Measurements from ENCODE around the gene SUPT5H. TPM values are rescaled to one million over a fixed set of nuclear protein-coding genes. Genes with fewer than 3 reads are reported as not detected.
"Not testable (repeated sequence)": the region's sequence is repeated elsewhere in the genome, so short reads cannot be mapped to it uniquely, and the experiment has no call there.

The SUPT5H gene
- total RNA-seq, 1 experiment from 2014 or later: 84.8 TPM

DNA sequence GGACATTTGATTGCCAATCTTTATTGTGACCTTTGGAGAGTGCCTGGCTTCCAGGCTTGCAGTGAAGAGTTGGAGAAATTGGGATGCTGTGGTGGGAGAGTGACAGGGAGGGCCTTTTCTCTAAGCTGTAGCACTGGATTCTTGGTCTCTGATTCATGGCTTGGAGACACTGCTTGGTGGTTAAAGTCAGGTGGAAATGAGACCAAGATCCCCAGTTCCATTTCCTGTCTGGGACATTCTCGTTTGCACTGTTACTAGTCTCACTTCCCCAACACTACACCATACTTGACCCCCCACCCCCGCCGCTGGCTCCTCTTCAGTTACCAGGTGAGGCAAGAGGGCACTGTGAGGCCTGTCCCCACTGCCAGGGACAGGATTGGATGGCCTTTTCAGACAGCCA is 2.9 kb downstream of the SUPT5H start:
- DNase-seq (ENCODE audit: low spot score): no peak
- in situ Hi-C loops (cut with HindIII; ENCODE audit: low sequenced_read_pairs): no loop called here

DNA sequence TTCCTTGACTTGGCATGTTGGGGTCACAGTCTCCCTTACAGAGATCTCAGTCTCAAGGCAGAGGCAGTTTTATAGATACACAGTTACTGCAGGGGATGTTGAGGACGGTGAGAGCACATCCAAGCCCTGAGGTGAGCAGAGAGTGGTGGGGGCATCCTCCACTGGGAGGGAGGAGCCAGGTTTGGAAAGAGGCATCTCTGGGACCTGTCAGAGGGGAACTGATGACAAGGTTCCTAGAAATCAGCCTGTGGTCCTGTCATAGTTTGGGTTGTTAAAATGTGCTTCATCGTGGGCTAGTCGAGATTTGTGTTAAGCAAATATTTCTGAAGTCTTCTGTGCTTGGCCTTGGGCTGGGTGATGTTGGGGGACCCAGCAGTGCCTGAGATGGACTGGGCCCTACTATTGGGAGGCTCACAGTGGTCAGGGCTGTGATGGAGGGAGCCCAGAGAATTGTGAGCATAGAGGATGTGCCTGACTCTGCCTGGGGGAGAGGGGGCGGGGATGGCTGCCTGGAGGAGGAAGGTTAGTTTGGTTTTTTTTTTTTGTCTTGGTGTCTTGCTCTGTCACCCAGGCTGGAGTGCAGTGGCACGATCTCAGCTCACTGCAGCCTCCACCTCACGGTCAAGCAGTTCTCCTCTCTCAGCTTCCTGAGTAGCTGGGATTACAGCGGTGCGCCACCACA is 3.9 kb downstream of the SUPT5H start:
- DNase-seq (ENCODE audit: low spot score): no peak
- in situ Hi-C loops (cut with HindIII; ENCODE audit: low sequenced_read_pairs): no loop called here

DNA sequence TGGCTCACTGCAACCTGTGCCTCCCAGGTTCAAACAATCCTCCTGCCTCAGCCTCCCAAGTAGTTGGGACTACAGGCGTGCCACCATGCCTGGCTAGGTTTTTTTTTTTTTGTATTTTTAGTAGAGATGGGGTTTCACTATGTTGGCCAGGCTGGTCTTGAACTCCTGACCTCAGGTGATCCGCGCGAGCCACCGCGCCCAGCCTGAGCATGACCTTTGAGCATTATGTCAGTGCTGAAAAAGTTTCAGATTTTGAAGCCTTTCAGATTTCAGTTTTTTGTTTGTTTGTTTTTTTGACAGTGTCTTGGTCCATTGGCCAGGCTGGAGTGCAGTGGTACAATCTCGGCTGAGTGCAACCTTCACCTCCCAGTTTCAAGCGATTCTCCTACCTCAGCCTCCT is 5.9 kb downstream of the SUPT5H start:
- in situ Hi-C loops (cut with HindIII; ENCODE audit: low sequenced_read_pairs); DNase-seq (ENCODE audit: low spot score): not testable (repeated sequence)

DNA sequence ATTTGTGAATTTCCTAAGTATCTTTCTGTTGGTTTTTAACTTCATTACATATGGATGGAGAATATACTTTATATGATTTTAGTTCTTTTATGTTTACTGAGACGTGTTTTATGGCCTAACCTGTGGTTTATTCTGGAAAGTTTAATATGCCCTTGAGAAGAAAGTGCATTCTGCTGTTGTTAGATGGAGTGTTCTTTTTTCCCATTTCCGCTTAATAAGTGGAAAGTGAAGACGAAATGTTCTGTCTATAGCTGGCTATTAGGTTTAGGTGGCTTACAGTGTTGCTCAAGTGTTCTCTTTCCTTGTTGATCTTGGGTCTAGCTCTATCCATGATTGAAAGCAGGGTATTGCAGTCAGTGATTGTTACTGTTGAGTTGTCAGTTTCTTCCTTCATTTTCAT is 18.0 kb downstream of the SUPT5H start:
- no peak for DNase-seq (ENCODE audit: low spot score)
- in situ Hi-C loops (cut with HindIII; ENCODE audit: low sequenced_read_pairs): no loop called here

DNA sequence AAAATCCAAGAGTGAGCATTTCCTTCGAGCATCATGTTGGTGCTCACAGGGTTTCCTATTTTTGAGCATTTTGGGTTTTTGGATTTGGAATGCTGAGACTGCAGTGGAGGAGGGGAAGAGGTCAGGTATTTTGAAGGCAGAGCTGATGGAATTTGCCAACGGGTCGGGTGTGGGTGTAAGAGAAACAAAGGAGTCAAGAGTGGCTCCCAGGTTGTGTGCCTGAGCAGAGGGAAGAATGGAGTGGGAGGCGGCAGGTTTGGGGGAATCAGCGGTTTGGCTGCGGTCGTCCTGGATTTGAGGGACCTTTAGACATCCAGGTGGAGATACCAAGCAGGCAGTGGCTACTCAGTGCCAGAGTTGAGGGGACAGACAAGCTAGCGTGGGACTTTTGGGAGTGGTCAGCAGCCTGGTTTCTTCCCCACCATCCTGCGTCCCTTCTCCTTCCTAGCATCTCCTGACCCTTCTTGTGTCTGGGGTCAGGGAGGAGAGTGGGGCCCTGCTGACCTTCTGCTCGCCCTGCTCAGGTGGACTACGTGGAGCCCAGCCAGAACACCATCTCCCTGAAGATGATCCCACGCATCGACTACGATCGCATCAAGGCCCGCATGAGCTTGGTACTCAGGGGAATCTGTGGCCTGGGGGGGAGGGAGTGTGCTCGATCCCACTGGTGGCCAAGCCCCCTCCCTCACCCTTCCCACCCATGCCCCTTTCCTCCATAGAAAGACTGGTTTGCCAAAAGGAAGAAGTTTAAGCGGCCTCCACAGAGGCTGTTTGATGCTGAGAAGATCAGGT is 20.8 kb downstream of the SUPT5H start:
- in situ Hi-C loops (cut with HindIII; ENCODE audit: low sequenced_read_pairs): no loop called here
- no peak for DNase-seq (ENCODE audit: low spot score)

DNA sequence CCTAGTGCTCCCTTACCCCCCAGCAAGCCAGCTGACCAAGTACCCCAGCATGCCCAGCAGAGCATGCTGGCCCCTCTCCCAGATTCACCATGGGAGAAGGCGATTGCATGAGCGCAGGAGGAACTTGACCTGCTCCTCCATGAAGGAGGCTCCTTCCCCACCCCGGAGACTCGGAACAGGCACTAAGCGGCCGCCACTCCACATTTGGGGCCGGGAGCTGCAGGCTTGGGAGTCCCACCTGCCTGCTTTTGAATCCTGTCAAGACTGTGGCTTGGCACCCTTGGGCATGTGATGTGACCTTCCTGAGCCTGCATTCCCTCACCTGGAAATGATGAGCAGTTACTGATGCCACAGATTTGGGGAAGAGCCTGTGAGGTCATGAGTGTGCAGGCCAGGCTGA is 22.6 kb downstream of the SUPT5H start:
- no peak for DNase-seq (ENCODE audit: low spot score)

DNA sequence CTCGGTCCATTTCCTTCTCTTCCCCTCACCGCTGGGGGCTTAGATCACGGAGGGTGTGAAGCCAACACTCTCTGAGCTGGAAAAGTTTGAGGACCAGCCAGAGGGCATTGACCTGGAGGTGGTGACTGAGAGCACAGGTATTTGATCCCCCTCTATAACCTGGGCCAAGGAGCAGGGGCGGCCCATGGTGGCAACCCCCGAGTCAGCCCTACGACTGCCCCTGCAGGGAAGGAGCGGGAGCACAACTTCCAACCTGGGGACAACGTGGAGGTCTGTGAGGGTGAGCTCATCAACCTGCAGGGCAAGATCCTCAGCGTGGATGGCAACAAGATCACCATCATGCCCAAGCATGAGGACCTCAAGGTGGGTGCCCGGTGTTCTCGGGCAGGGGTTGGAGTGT is 23.7 kb downstream of the SUPT5H start:
- in situ Hi-C loops (cut with HindIII; ENCODE audit: low sequenced_read_pairs): no loop called here
- no peak for DNase-seq (ENCODE audit: low spot score)

More for the DNA sequence above, 22.6 kb downstream of the SUPT5H start:
- in situ Hi-C loops (cut with HindIII; ENCODE audit: low sequenced_read_pairs): no loop called here

DNA sequence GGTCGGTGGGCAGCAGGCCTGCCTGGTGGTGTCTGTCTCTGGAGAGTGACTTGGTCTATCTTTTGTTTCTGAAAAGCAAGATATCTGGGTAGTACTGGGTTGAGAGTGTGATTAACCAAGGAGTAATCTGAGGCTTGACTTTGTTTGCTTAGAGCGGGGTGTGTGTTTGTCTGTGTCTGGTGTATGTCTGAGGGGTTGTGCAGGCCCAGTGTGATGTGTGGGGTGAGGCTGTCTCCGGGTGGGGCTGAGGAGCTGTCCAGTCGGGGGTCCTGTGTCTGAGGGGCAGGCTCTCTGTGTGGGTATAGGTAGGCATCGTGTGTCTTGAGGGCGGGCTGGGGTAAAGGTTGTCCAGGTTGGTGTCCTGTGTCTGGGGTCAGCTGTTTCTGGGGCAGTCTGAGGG is 24.2 kb downstream of the SUPT5H start:
- in situ Hi-C loops (cut with HindIII; ENCODE audit: low sequenced_read_pairs): no loop called here
- no peak for DNase-seq (ENCODE audit: low spot score)

DNA sequence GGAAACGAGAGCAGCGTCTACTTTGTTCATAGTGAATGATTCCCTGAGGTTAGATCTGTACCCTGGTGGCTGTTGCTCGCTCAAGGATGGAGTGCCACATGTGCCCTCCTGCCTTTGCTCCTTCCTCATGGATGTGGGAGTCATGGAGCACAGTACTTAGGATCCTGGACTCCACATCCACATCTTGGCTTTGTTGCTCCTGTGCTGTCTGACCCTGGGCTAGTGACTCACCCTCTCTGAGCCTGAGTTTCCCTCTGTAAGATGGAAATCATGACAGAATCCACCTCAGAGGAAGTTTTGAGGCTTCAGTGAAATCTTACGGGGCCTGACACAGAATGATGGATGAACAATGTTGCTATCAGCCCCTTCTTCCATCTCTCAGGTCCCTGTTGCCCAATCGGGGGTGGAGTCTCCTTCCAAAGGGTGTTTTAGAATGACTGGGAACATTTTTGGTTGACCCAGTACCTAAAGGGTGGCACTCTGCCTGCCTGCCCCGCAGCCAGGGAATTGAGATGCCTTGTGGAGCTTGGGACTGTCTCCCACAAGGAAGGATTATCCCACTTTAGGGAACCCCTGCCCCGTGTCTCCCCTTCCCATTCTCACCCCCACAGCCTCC is 25.4 kb downstream of the SUPT5H start:
- no peak for DNase-seq (ENCODE audit: low spot score)
- in situ Hi-C loops (cut with HindIII; ENCODE audit: low sequenced_read_pairs): no loop called here

DNA sequence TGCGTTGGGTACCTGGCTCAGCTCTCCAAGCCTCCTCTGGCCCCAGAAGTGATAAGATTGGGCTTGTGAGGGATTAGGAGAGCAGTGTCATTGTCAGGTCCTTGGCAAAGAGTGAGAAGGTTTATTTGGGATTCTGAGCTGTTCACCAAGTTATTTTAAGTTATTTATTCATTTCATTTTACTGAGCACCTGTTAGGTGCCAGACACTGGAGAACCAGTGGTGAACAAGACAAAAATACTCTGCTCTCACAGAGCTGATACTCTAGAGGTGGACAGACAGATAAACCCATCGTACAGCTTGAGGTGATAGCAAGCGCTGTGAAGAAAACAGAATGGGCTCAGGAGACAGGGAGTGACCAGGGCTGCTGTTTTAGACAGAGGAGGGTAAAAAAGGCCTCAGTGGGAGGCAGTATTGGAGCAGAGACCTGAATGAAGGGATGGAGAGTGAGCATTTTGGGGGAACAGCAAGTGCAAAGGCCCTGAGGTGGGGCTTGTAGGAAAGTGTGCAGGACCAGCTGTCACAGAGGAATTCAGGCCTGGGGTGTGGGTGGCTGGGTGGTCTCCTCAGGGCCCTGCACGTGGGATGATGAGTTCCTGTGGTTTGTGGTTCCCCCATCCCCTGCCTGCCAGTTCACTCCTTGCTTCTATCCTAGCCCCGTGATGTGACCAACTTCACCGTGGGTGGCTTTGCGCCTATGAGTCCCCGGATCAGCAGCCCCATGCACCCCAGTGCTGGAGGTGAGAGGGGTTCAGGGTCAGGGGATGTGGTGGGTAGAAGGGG is 26.6 kb downstream of the SUPT5H start:
- in situ Hi-C loops (cut with HindIII; ENCODE audit: low sequenced_read_pairs): no loop called here
- DNase-seq (ENCODE audit: low spot score): no peak

DNA sequence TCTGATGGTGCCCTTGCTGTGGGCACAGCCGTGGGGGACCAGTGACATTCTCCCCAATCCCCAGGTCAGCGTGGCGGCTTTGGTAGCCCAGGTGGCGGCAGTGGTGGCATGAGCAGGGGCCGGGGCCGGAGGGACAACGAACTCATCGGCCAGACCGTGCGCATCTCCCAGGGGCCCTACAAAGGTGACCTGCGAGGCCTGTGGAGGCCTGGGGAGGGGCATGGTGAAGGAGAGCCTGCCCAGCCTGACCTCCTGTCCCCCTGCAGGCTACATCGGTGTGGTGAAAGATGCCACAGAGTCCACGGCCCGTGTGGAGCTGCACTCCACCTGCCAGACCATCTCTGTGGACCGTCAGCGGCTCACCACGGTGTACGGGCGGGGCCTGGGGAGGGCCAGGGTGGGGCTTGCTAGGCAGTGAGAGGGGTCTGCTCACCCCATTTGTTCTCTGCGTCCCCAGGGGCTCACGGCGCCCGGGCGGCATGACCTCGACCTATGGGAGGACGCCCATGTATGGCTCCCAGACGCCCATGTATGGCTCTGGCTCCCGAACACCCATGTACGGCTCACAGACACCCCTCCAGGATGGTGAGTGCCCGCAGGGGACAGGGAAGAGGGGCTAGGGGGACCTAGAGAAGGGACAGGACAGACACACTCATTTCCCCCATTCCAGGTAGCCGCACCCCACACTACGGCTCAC is 27.5 kb downstream of the SUPT5H start:
- DNase-seq (ENCODE audit: low spot score): no peak
- in situ Hi-C loops (cut with HindIII; ENCODE audit: low sequenced_read_pairs): no loop called here

DNA sequence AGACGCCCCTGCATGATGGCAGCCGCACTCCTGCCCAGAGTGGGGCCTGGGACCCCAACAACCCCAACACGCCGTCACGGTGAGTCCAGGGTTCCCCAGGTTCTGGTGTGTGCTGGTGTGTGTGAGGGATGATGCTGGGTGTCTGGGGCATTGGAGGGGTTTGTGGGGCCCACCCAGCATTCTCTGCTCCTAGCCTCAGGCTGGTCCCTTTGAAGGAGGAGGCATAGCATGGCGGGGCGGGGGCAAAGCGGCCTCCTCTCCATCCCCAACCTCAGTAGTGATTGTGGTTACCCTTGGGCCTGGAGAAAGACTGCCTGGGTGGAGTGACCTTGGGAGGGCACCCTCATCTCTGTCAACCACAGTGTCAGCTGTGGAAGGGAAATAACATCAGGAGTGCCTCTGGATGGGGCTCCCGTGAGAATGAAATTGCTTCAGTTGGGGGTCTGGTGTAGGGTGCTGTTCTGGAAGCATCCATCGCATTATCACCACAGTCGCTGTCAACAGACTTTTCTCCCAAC is 28.1 kb downstream of the SUPT5H start:
- in situ Hi-C loops (cut with HindIII; ENCODE audit: low sequenced_read_pairs): no loop called here

DNA sequence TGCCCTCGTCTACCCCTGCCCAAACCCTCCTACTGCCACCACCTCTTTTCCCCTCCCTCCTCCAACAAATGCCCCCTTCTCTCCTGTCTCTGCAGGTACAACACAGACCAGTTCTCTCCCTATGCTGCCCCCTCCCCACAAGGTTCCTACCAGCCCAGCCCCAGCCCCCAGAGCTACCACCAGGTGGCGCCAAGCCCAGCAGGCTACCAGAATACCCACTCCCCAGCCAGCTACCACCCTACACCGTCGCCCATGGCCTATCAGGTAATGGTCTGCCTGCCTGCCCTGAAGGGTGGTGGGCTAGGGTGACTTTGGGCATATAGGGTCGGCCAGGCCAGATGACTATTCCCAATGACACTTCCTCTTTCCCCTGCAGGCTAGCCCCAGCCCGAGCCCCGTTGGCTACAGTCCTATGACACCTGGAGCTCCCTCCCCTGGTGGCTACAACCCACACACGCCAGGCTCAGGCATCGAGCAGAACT is 28.8 kb downstream of the SUPT5H start:
- in situ Hi-C loops (cut with HindIII; ENCODE audit: low sequenced_read_pairs): no loop called here
- peak; percentile 29 for DNase-seq (ENCODE audit: low spot score)

More for the DNA sequence above, 28.1 kb downstream of the SUPT5H start:
- no peak for DNase-seq (ENCODE audit: low spot score)

DNA sequence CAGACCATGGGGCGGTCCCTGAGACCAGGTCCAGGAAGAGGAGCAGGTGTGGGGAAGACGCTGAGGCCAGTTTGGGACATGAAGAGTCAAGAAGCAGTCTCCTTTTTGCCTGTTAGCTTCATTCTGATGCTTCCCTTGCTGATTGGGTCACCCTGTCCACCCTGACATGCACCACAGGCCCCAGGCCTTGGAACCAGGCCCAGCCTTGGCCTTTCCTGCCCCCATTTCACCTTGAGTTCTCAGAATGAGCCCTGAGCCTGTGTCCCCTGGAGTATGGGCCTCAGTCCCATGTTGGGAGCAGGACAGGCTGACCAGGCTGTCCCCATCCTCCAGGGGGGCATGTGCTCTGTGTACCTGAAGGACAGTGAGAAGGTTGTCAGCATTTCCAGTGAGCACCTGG is 30.4 kb downstream of the SUPT5H start:
- DNase-seq (ENCODE audit: low spot score): no peak
- in situ Hi-C loops (cut with HindIII; ENCODE audit: low sequenced_read_pairs): no loop called here

DNA sequence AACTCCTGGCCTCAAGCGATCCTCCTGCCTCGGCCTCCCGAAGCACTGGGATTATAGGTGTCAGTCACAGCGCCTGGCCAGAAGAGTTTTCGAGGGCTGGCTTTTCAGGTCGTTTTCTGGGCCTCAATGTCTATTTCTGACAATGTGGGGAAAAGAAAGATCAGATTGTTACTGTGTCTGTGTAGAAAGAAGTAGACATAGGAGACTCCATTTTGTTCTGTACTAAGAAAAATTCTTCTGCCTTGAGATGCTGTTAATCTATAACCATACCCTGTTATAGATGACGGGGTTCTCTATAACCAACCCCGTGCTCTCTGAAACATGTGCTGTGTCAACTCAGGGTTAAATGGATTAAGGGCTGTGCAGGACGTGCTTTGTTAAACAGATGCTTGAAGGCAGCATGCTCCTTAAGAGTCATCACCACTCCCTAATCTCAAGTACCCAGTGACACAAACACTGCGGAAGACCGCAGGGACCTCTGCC is 34.0 kb downstream of the SUPT5H start:
- DNase-seq (ENCODE audit: low spot score); in situ Hi-C loops (cut with HindIII; ENCODE audit: low sequenced_read_pairs): not testable (repeated sequence)

DNA sequence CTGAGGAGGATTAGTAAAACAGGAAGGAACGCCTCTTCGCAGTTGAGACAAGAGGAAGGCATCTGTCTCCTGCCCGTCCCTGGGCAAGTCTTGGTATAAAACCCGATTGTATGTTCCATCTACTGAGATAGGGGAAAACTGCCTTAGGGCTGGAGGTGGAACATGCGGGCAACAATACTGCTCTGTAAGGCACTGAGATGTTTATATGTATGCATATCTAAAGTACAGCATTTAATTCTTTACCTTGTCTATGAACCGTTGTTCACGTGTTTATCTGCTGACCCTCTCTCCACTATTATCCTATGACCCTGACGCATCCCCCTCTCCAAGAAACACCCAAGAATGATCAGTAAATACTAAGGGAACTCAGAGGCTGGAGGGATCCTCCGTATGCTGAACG is 34.5 kb downstream of the SUPT5H start:
- no peak for DNase-seq (ENCODE audit: low spot score)
- in situ Hi-C loops (cut with HindIII; ENCODE audit: low sequenced_read_pairs): no loop called here

DNA sequence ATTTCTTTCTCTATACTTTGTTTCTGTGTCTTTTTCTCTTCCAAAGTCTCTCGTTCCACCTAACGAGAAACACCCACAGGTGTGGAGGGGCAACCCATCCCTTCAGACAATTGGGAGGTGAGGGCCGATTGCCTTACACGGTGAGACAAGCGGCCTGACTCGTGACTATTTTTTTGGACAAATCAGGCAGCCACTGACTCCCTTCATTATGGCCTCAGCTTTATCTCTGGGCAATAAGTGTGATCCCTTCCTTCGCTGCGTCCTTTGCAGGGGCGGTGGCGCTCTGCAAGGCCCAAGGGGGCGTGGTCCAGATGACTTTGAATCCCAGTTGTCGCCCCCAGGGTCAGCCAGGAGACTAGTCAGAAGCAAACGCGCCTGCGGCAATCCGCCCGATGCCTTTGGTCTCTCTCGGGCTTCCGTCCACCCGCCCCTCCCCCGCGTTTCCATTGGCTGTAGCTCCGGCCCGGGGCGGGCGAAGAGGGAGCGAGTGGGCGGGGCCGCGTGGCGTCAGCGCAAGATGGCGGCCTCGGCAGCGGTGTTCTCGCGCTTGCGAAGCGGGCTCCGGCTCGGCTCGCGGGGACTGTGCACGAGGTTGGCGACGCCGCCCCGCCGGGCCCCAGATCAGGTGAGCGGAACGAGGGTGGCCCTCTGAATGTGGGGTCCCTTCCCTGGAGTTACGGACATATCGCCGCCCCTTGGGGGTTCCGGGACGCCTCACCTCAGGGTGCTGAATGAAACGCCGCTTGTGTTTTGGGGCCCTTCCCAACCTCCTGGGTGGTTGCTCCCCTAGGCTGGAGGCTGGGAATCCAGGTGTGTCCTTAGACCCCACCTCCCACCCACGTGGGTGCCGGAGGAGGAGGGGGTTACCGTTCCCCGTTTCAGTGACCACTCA is 35.2 kb downstream of the SUPT5H start, which contains the start of gene TIMM50:
TSS of gene TIMM50 (plus strand) at position 502 of the 892 bp plus-strand sequence. CDS start at position 518, 16 bp downstream.
- DNase-seq (ENCODE audit: low spot score): peak; percentile 94
- in situ Hi-C loops (cut with HindIII; ENCODE audit: low sequenced_read_pairs): no loop called here

DNA sequence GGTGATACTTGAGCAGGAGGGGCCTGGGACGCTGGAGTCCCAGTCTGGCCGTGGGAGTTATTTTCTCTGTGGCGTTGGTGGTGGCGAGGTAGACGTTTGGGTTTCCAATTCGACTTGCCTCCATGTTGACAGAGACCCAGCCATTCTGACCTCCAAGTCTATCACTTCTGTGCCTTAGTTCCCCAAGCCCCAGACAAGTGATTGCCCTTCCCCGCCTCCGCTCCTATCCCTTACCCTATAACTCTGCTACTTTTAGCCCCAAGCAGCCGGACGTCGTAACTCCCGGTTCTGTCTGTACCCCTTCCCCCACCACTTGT is 35.8 kb downstream of the SUPT5H start:
- DNase-seq (ENCODE audit: low spot score): no peak
- in situ Hi-C loops (cut with HindIII; ENCODE audit: low sequenced_read_pairs): no loop called here

Data from G401 (cell line).